ENCODE results near the gene SALL2.

The SALL2 gene

DNA sequence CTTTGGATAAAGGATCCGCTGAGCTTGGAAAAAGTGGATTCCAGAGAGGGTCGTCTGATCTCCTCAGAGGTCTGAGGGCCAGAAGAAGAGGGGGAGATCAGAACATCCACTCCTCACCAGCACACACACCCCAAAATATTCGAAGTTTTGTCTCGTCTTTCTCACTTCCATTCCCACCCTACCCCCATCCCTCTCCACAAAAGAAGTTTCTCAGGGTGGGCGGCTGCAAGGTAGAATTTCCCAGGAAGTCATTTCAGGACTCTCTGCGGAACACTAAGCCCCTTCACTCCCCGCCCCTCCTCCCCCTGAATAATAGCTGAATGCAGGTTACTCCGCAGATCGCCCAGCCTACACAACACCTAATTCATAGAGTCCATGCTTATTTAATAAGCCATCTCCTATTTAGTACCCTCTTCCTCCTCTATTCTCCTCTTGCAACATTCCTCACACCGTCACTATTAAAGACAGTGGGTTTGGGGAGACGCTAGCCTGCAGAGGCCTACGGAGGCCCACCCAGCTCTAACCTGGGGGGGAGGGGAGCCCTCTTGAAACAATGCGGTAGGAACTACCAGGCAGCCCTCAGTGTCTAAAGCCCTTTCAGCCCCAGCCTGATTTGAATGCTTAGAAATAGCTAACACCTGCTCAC, 649 bp upstream of the SALL2 start:
- peak; percentile 67 for DNase-seq

DNA sequence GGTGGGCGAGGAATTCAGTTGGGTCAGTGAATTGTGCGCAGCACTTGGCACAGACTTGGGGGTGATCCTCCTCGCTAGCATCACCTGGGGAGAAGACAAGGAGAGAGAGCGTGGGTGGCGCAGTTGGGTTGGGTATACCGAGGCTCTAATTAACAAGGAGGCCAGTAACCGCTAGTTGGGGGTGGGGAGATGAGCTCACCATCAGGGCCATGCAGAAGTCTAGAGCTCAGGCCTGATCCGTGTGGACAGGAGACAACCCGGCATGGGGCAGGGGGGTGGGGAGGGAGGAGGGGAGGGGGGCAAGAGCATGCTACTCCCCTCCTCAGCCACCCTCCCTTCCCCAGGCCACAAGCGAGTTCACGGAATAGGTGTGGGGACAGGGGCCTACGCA, 580 bp downstream of the SALL2 start:
- peak; percentile 17 for DNase-seq

DNA sequence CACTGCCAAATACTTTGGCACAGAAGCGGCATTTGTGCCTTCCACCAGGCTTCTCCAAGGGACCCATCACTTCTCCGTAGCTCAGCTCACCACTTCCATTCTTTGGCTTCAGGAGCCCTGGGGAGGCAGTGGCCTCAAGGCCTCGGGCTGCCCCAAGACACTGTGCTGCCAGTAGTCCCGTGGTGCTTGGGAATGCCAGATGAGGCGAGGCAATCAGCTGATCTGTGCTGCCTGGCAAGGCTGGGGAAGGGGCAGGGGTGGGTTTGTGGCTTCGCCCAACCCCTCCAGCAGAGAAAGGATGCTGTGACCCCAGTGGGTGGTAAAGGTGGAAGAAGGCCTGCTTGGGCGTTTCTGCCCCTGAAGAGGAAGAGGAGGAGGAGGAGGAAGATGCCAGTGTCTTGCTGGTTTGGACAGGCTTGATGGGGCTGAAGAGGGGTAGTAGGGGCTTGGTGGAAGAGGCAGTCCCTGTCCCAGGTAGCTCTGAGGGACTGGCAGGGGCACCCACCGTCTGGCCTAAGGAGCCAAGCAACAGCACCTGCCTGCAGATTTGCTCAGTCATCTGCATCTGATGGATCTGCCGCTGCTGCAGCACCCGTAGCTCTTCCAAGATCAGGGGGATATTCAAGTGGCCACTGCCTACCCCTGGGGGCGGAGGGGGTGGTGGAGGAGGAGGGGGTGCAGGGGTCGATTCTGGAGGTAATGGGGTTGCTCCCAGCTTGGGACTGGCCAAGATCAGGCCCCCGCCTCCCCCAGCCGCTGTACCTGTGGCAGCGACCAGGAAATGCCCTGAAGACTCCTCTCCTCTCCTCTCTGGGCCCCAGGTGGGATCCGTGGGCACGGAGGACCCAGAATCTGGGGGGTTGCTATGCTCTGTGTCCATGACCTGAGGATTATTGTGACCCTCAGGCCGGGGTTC, 1.3 kb downstream of the SALL2 start:
- DNase-seq = no peak

DNA sequence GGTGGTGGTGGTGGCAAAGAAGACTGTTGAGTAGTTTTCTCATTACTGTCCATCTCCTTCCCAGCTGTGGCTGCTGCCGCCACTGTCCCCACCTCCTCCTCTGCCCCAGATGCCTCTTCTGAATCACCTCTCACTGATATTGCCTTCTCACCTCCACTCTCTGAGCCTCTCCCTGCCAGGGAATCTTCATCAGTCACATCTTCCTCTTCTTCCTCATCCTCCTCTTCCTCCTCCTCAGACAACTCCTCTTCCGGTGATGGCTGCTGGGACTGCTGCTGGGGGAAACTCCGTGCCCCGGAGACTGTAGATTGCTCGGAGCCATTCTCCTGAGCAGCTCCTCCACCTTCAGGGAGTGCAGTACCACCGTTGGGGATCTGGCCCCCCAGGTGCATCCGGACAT, 2.9 kb downstream of the SALL2 start:
- no peak for DNase-seq

DNA sequence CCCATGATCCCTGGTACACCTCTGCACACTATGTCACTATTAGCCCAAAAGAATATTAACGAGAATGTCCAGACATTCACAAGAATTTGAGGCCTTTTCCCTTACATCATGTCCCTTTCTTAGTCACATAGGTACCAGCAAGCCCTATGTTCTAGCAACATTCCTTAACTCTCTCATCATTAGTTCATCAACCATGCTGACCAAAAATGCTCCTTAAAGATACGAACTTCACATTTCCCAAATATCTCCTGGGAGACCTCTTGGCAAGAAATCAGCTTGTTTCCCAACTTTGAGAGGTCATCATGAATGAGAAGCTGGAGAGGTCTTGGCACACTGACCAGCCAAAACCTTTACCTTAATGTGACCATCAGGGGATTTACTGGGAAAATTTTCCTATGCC, 4.6 kb downstream of the SALL2 start:
- DNase-seq = no peak

DNA sequence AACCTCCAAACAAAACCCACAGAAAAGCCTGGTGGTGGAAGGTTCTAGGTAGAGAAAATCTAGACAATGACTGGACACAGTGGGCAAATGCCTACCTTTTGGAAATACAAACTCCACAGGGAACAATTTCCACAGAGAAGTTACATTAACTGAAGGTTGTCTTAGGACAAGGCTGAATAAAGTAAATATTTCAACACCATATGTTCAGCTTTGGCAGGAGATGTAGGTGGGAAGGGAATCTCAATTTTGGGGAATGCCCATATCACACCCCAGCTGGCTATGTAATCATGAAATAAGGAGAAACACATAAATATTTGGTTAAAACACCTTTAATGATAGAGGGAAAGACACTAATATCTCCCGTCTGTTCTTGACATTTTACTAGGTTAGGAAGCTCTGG, 5.4 kb downstream of the SALL2 start:
- no peak for DNase-seq

DNA sequence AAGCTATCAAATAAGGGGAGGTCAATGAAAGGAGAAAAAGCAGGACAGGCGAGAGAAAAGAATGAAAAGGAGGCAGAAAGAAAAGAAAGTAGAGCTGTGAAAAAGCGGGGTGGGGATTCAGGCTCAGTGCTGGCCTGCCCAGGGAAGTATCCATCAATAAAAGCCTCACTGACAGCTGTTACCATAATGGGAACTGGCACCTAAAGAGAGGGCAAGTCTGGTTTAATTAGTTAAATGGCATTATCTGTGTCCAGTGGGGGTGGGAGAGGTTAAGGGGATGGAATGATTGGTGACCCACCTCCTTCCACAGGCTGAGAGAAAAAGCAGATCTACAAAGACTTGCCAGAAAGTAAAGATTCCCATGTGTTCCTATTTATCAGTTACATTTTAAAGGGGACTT, 7.4 kb downstream of the SALL2 start:
- DNase-seq = no peak

DNA sequence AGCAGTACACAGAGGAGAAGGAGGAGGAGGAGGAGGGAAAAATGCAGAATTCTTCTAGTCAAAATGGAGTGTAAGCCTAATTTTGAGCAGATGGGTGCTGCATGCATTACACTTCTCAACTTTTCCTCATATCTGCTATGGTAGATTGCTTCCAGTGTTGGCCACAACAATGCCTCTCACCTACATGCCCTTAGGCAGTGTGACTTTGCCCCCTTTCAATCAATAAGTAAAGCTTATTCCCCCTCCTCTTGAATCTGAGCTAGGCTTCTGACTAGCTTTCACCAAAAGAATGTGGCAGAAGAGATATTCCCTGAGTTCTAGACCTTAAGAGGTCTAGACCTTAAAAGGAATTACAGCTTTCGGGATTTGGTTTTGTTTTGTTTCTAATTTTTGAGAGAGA, 11.8 kb downstream of the SALL2 start:
- DNase-seq = no peak

DNA sequence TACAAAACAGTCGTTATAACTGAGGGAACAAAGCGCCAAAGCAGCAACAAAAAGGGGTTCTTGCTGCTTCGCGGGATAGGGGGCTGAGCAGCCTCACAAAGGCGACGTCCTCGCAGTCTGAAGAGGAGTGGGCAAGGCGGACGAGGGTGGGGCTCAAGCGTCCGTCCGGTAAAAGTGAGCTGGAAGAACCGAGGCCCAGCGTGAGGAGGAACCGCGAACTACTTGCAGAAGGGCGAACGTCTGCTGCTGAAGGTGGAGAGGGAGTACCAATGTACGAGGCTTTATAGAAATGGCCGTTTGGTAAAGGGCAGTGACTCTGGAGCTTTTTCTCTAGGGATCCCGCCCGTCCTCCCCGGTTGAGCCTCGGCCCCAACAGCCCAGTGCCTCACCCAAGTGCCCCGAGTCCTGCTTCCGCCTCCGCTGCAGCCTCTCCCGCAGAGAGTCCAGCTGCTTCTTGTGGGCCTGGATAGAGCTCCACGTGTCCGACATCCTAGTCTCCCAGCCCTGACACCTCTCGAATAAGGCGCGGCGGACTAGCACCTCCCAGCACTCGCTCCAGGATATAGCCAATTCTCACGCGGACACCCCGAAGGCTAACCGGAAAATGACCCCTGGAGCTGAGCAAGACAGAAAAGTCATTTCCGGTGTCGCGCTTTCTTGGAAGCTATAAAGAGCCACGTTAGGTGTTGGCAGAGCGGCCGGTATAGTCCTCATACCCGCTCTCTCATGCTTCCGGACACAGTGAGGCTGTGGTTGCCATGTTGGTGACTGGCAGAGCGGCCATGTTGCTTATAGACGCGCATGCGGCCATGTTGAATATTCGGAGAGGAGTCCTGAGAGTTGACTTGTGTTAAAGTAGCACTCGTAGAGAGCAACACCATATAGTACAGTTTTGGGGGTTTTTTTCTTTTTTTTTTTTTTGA, 15.2 kb downstream of the SALL2 start, which contains the start of gene METTL3:
Gene METTL3, minus strand, starts transcription at position 606 of the 923 bp plus-strand sequence. Its CDS starts 117 bp downstream, at position 489.
- peak; percentile 98 for DNase-seq

DNA sequence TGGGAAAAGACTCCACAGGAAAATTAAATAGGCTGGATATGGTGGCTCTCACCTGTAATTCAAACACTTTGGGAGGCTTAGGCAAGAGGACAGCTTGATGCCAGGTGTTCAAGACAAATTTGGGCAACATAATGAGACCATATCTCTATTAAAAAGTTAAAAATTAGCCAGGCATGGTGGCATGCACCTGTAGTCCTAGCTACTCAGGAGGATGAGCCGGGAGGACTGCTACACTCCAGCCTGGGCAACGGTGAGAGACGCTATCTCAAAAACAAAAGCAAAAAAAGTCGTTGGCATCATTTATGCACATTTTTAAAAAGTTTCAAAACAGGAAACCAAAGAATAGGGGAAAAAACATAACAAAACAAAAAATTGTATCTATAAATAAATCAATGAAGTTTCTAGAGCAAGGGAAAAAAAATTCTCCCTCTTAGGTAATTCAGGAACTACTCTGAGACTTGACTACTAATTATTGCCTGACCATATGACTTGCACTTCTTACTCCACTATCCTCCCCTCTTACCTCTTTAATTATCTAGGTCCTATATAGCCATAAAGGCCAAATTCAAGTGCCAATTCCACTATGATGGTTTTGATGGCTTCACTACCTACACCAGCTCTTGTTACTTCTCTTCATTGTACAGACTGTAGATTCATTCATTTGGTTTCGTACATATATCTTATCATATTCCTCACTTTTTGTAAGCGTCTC, 16.6 kb downstream of the SALL2 start:
- no peak for DNase-seq

DNA sequence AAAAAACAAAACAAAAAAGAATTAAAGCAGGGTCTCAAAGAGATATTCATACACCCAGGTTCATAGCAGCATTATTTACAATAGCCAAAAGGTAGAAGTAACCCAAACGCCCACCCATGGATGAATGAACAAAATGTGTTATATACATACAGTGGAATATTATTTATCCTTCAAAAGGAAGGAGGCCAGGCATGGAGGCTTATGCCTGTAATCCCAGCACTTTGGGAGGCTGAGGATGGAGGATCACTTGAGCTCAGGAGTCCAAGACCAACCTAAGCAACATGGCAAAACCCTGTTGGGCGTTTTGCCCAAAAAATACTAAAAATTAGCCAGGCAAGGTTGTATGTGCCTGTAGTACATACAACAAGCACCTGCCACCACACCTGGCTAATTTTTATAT, 19.6 kb downstream of the SALL2 start:
- DNase-seq = no peak

DNA sequence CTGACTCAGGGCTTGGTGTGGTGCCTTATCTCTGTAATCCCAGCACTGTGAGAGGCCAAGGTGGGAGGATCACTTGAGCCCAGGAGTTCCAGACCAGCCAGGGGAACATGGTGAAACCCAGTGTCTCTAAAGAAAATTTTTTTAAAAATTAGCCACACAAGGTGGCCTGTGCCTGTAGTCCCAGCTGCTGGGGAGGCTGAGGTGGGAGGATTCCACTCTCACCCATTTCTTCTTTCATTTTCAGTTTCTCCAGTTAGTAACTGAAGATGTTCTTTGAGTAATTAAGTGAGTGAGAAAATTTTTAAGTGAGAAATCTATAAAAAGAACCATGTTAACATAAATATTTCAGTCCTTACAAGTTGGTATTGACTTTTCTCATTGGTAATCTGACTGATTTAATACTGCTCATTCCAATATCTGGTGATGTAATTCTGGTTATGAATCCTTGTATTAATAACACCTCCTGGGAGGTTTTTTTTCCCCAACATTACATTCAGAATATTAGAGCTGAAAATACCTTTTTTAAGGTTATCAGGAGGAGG, 21.1 kb downstream of the SALL2 start:
- no peak for DNase-seq

DNA sequence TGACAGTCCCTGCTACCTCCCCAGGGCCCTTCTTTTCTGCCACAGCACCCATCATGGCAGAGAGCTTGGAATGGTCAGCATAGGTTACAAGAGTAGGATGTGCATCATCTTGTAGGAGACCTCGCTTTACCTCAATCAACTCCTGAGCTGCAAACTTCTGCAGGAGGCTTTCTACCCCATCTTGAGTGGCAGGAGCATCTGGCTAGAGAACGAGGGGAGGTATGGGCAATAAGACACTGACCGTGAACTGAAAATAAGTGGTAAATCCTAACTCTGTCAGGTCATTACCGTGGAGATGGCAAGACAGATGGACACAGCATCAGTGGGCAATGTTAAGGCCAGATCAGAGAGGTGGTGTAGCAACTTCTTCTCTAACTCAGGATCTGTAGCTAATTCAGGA, 22.8 kb downstream of the SALL2 start:
- DNase-seq = no peak

DNA sequence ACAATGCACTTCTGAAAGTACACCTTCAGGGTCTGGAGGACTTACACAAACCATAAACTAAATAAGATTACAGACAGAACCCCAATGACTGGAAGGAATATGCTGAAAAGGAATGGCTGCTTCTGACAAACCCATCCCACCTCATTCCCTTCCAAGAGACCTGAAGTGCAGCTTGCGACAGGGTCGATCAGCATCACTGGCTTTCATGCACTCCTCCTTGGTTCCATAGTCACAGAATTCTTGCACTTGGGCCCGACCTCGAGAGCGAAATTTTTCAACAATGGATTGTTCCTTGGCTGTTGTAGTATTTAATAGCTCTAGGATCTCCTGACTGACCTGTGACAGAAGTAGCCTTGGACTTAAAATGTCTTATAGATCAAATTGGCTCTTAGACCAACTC, 24.6 kb downstream of the SALL2 start:
- no peak for DNase-seq

DNA sequence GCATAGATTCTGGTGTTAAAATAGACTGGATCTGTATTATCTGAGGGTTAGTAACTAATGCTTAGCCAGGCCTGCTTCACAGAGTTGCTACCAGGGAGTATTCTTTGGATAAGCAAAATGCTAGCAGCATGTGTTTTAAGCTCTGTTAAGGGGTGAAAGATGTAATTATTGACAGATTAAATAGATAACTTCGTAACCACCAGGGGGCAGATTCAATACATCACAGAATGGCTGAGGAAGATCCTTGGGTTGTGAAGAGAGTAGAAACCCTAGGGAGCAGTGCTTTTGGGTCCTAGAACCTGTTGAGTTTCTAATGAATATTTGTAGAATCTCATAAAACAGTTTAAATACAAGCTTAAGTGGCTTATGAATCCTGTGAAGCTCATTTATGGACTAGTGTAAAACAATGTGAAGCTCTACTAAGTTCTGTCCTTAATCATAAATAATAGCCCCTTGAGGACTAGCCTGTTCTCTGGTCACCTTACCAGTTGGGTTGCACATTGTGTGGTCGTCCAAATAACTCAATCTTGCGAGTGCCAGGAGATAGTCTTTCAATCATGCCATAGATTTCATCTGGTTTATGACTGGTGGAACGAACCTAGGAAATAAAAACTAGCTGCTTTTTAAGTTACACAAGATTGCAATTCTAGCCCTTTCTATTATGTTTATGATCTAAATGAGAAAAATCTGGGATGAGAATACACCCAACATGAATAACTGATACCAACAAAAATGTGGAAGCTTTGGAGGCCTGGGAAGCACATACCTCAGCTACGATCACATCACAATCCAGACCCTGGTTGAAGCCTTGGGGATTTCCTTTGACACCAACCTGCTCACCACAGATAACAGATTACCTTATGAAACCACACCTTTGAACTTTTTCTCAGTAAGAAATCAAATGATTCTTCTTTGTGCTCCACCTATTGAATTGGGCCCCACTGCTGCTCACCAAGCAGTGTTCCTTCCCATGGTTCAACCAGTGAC, 27.3 kb downstream of the SALL2 start:
- DNase-seq = peak; percentile 23

DNA sequence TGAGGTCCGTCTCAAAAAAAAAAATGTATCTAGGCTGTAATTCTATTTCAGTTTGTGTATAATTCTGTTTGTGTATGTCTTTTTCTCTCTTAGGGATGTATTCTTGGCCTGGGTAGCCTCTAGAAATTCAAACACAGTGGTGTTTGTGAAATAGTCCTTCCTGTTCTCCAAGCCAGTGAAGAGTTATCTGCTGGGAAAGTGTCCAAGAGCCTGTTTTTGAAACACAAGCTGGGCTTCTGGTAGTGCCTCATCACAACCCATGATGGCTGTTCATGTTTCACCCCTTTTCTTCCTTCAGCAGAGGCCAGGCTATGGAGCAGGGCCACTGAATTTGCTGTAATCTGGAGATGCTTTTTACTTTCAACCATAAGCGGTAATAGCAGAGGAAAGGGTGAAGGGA, 29.7 kb downstream of the SALL2 start:
- DNase-seq = no peak

DNA sequence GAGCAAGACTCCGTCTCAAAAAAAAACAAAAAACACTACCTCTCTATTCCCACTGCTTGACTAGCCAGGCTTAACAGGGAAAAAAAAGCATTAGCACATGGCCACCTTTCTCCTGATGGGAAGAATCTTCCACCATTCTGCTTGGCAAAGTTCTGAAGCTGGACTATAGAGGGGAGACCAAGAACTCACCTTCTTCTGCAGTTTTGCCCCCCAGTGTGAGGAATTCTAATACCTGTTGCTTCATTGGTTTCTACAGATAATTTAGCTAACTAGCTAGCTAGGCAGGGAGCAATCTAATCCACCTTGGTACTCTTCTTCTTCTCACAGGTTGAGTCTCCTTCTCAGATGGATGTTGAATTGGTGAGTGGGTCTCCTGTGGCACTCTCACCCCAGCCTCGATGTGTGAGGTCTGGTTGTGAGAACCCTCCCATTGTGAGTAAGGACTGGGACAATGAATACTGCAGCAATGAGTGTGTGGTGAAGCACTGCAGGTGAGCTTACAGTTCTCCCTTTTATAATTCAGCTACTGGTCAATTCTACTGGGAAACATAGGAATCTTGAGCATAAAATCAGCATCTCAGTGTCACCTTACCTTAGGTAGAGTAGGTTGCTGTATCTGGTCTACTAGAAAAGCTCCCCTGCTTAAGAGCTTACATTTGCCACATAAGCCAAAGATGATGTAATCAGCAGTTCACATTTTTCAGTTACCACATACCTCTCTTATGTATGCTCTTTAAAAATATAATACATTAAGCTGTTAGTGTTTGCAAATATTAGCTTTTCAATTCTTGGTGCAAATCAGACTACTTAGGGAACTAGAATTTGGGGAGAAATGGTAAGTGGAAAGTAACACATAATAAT, 31.0 kb downstream of the SALL2 start:
- no peak for DNase-seq

DNA sequence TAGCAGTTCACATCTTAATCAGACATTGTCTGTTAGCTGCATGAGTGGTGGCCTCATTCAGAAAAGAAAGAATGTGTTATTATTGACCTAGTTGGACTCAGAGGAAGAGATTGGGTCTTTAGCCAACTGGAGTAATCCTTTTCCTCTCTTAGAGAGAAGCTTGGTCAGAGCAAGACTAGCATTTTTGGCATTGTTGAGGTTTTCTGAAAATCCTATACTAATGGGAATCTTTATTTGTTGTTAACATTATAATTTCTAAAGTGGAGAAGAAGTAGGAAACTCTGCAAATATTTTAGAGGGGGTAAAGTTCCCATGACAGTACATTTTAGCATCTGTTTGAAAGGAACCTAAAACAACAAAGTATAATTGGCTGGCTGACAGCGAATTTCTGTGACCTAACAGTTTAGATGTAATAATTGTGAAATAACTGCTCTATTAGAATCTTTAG, 39.5 kb downstream of the SALL2 start:
- DNase-seq = no peak

DNA sequence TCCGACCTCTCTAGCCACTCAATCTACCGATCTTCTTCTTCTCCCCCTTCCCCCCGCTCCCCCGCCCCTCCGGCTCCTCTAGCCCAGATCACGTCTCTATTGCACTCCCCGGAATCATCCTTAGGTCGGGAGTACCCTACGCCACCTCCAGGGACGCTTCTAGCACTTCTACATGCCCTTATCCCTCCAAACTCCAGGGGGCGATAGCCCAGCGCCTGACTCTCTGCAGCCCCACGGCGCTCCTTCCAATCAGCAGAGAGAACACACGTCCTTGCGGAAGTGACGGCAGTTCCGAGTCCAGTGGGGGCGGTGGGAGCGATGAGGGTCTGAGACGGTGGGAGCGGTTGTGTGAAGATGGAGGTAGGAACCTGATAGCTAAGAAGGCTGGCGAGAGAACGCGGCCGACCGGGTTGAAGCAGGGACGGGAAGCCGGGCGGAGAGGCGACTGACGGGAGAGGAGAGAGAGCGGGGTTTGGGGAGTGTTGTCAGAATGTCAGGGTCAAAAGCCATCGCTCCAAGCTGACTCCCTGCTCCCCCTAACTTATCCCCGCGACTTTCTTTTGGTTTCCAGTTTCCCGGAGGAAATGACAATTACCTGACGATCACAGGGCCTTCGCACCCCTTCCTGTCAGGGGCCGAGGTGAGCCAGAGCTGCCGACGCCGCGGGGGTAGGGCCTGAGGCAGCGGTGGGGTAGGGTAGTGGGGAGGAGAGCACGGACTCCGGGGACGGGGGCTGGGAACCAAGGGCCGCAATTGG, 49.0 kb downstream of the SALL2 start, which contains the start of the genes RAB2B and TOX4:
Gene RAB2B, minus strand, starts transcription at position 35 of the 757 bp plus-strand sequence. CDS start 87 bp downstream, outside the sequence.
Gene TOX4, plus strand, starts transcription at position 271 of the 757 bp plus-strand sequence. Its CDS starts 84 bp downstream, at position 355.
- peak; percentile 99 for DNase-seq

Data from NCI-H2107 (cell line).